SK-N-SH treated with all-trans-retinoic acid at 6 μM for 48 hours (cell line): ENCODE data around the gene JAK1.

Source experiments
- ATAC-seq: fragments of 200-7000 bp; cut with Tn5 transposase; 3 replicates; pipeline ENCODE4 v1.9.1; 2020; ENCODE audit warnings: mild to moderate bottlenecking, moderate library complexity
- ARNTL ChIP-seq: fragments of 450-650 bp; formaldehyde crosslinking; IDR thresholded peaks from 2 replicates; pipeline ENCODE4 v1.5.0; 2020; ENCODE audit warnings: low read depth, mild to moderate bottlenecking, moderate library complexity, borderline replicate concordance
- BACH2 ChIP-seq: fragments of 250-450 bp; sonication (Bioruptor Pico); IDR thresholded peaks from 2 replicates; pipeline ENCODE4 v1.9.0; 2021; ENCODE audit warnings: mild to moderate bottlenecking, borderline replicate concordance
- CSDC2 ChIP-seq: fragments of 250-450 bp; sonication (Bioruptor Pico); IDR thresholded peaks from 2 replicates; pipeline ENCODE4 v1.5.0; 2020; ENCODE audit warnings: mild to moderate bottlenecking, moderate library complexity
- CSRNP3 ChIP-seq: fragments of 250-450 bp; sonication (Bioruptor Pico); IDR thresholded peaks from 2 replicates; pipeline ENCODE4 v1.5.1; 2021; ENCODE audit warnings: mild to moderate bottlenecking, moderate library complexity
- ESRRG ChIP-seq: fragments of 250-450 bp; sonication (Bioruptor Pico); IDR thresholded peaks from 2 replicates; pipeline ENCODE4 v1.6.1; 2021; ENCODE audit warnings: mild to moderate bottlenecking
- GLIS3 ChIP-seq: fragments of 250-450 bp; sonication (Bioruptor Pico); IDR thresholded peaks from 2 replicates; pipeline ENCODE4 v1.5.0; 2020; ENCODE audit warnings: mild to moderate bottlenecking, moderate library complexity
- ISL1 ChIP-seq: fragments of 250-450 bp; sonication (Bioruptor Pico); IDR thresholded peaks from 2 replicates; pipeline ENCODE4 v2.1.2; 2022; ENCODE audit warnings: mild to moderate bottlenecking, moderate library complexity
- OSR1 ChIP-seq: fragments of 250-450 bp; sonication (Bioruptor Pico); IDR thresholded peaks from 2 replicates; pipeline ENCODE4 v1.8.0; 2022; ENCODE audit warnings: moderate library complexity, mild to moderate bottlenecking, inconsistent platforms
- PATZ1 ChIP-seq: fragments of 250-450 bp; sonication (Bioruptor Pico); IDR thresholded peaks from 2 replicates; pipeline ENCODE4 v1.8.0; 2020; ENCODE audit warnings: mild to moderate bottlenecking, moderate library complexity, borderline replicate concordance
- POU6F1 ChIP-seq: fragments of 250-450 bp; sonication (Bioruptor Pico); IDR thresholded peaks from 2 replicates; pipeline ENCODE4 v1.8.0; 2021; ENCODE audit warnings: low read depth, mild to moderate bottlenecking, moderate library complexity, borderline replicate concordance
- RARB ChIP-seq: fragments of 250-450 bp; sonication (Bioruptor Pico); IDR thresholded peaks from 2 replicates; pipeline ENCODE4 v1.8.0; 2021; ENCODE audit warnings: mild to moderate bottlenecking, moderate library complexity
- SNAI2 ChIP-seq: fragments of 250-450 bp; sonication (Bioruptor Pico); IDR thresholded peaks from 2 replicates; pipeline ENCODE4 v1.5.0; 2020; ENCODE audit warnings: mild to moderate bottlenecking, moderate library complexity
- TCF4 ChIP-seq: fragments of 250-450 bp; sonication (Bioruptor Pico); IDR thresholded peaks from 2 replicates; pipeline ENCODE4 v1.8.0; 2021; ENCODE audit warnings: mild to moderate bottlenecking, moderate library complexity, borderline replicate concordance
- TOX ChIP-seq: fragments of 250-450 bp; sonication (Bioruptor Pico); IDR thresholded peaks from 2 replicates; pipeline ENCODE4 v1.8.0; 2021; ENCODE audit warnings: mild to moderate bottlenecking, moderate library complexity, borderline replicate concordance
- TSHZ2 ChIP-seq: fragments of 250-450 bp; sonication (Bioruptor Pico); IDR thresholded peaks from 2 replicates; pipeline ENCODE4 v1.5.0; 2020; ENCODE audit warnings: mild to moderate bottlenecking, moderate library complexity
- ZC3H10 ChIP-seq: fragments of 250-450 bp; sonication (Bioruptor Pico); IDR thresholded peaks from 2 replicates; pipeline ENCODE4 v1.5.1; 2021; ENCODE audit warnings: mild to moderate bottlenecking, moderate library complexity
- ZFP3 ChIP-seq: fragments of 250-450 bp; sonication (Bioruptor Pico); IDR thresholded peaks from 2 replicates; pipeline ENCODE4 v1.5.0; 2020; ENCODE audit warnings: mild to moderate bottlenecking, moderate library complexity
- ZFP30 ChIP-seq: fragments of 450-650 bp; formaldehyde crosslinking; IDR thresholded peaks from 2 replicates; pipeline ENCODE4 v1.5.0; 2022; ENCODE audit warnings: mild to moderate bottlenecking, moderate library complexity
- ZNF565 ChIP-seq: fragments of 450-650 bp; formaldehyde crosslinking; conservative IDR thresholded peaks from 2 replicates; pipeline ENCODE4 v1.5.0; 2020; ENCODE audit warnings: low read depth, mild to moderate bottlenecking, moderate library complexity
- ZNF70 ChIP-seq: fragments of 450-650 bp; formaldehyde crosslinking; IDR thresholded peaks from 2 replicates; pipeline ENCODE4 v1.5.0; 2020; ENCODE audit warnings: mild to moderate bottlenecking, moderate library complexity
- ZNF8 ChIP-seq: fragments of 450-650 bp; formaldehyde crosslinking; IDR thresholded peaks from 2 replicates; pipeline ENCODE4 v1.5.0; 2020; ENCODE audit warnings: mild to moderate bottlenecking, moderate library complexity

JAK1 gene

GRCh38 chr1:64942675-64943074 lies 23.7 kb downstream of the JAK1 start:
- ATAC-seq: no peak

GRCh38 chr1:64942118-64942517 lies 24.2 kb downstream of the JAK1 start:
- ATAC-seq: no peak
- no peak for TF ChIP-seq OSR1 (CRISPR knock-in tag)
- TF ChIP-seq CSDC2: no peak
- TF ChIP-seq ARNTL (CRISPR knock-in tag): no peak
- no peak for TF ChIP-seq TSHZ2 (CRISPR knock-in tag)
- no peak for TF ChIP-seq ISL1
- no peak for TF ChIP-seq RARB (CRISPR knock-in tag)
- TF ChIP-seq CSRNP3 (CRISPR knock-in tag): no peak
- no peak for TF ChIP-seq POU6F1
- no peak for TF ChIP-seq BACH2 (CRISPR knock-in tag)
- no peak for TF ChIP-seq ZNF8 (CRISPR knock-in tag)
- no peak for TF ChIP-seq PATZ1
- no peak for TF ChIP-seq ESRRG (CRISPR knock-in tag)

More at GRCh38 chr1:64942675-64943074, 23.7 kb downstream of the JAK1 start:
- TF ChIP-seq TSHZ2 (CRISPR knock-in tag): no peak

- TF ChIP-seq TOX (CRISPR knock-in tag) (no peak), ISL1 (no peak), SNAI2 (CRISPR knock-in tag) (no peak), RARB (CRISPR knock-in tag) (no peak), ARNTL (CRISPR knock-in tag) (no peak), OSR1 (CRISPR knock-in tag) (no peak), POU6F1 (no peak), BACH2 (CRISPR knock-in tag) (no peak), GLIS3 (no peak), ESRRG (CRISPR knock-in tag) (no peak), ZNF565 (CRISPR knock-in tag) (no peak), ZNF70 (no peak), CSRNP3 (CRISPR knock-in tag) (no peak), ZNF8 (CRISPR knock-in tag) (no peak), ZC3H10 (CRISPR knock-in tag) (no peak), ZFP3 (CRISPR knock-in tag) (no peak), CSDC2 (no peak), ZFP30 (CRISPR knock-in tag) (no peak), TCF4 (CRISPR knock-in tag) (no peak)
- TF ChIP-seq, all 23 proteins: peak for 0
- ATAC-seq: no peak
These were observed 24.8 kb downstream of the JAK1 start for GRCh38 chr1:64941461-64942117.
